Ascending aorta (tissue), 2 donors: Measurements from ENCODE around the gene NRXN3. TPM values are rescaled to one million over a fixed set of nuclear protein-coding genes. Genes with fewer than 3 reads are reported as not detected.

Experiments
- DNase-seq, 2 donors: peaks; one replicate each; pipeline ENCODE4 v3.0.0-alpha.2; 2019; ENCODE audit warnings: low spot score in 2 of 2
- H3K27ac ChIP-seq, 2 donors: fragments of 200-600 bp; sonication (generic); one replicate each; pipeline ENCODE4 v1.5.1; 2016 to 2017; ENCODE audit warnings: mild to moderate bottlenecking in 1 of 2
- H3K27me3 ChIP-seq: fragments of 200-600 bp; sonication (generic); one replicate; pipeline ENCODE4 v1.5.1; 2017
- H3K36me3 ChIP-seq, 2 donors: fragments of 200-600 bp; sonication (generic); one replicate each; pipeline ENCODE4 v1.5.1; 2016
- H3K4me1 ChIP-seq, 2 donors: fragments of 200-600 bp; sonication (generic); one replicate each; pipeline ENCODE4 v1.5.1; 2016 to 2017; ENCODE audit warnings: mild to moderate bottlenecking in 1 of 2
- H3K4me3 ChIP-seq, 2 donors: fragments of 200-600 bp; sonication (generic); one replicate each; pipeline ENCODE4 v1.5.1; 2016 to 2017; ENCODE audit warnings: mild to moderate bottlenecking in 1 of 2
- H3K9me3 ChIP-seq, 2 donors: fragments of 200-600 bp; sonication (generic); one replicate each; pipeline ENCODE4 v1.5.1; 2016
- intact Hi-C: fragments of 100-400 bp; cut with DNase I; formaldehyde crosslinking; loops from one replicate; pipeline ENCODE4 v1.15.1; 2023
- total RNA-seq: library from RNA; depleted of rRNA; stranded (reverse); fragments of >200 nt; gene quantifications from one replicate; pipeline ENCODE4 v1.1.0, GENCODE V29; 2016
- TF ChIP-seq, protein P1 (sequence below), 3 experiments: fragments of 200-600 bp in 2 of 3; fragments of 450-650 bp in 1 of 3; sonication (generic) in 2 of 3; IDR thresholded peaks; one replicate each; pipeline ENCODE4 v1.5.1; 2016 to 2019; ENCODE audit warnings: antibody characterized with exemption in 3 of 3, mild to moderate bottlenecking in 1 of 3, moderate library complexity in 1 of 3

Gene NRXN3
- total RNA-seq, 1 donor from 2014 or later = 21.0 TPM

DNA sequence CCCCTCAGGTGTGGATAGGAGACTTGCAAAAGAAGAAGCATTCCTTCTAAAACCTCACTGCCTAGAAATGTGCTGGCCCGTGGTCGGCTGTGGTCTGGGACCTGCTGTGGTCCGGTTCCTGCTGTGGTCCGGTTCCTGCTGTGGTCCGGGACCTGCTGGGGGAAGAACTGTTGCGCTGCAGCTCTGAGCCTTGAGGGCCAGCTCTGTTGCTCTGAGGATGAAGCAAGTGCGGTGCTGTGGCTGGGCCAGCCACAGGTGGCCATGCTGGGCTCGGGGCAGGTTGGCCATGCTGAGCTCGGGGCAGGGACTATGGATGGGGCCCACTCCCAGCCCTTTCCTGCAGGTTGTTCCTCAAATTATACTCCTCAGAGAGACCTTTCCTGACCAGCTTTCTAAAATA lies 5.2 kb downstream of the NRXN3 start:
- Histone ChIP-seq H3K36me3 (no peaks in the 10 kb centered on the region), H3K27me3 (no peaks in the 10 kb centered on the region), H3K4me3 (no peak overlapping the region), H3K27ac (no peak overlapping the region), H3K4me1 (no peaks in the 10 kb centered on the region), H3K9me3 (no peaks in the 10 kb centered on the region)
- intact Hi-C loops = no loop called here
- no peak for DNase-seq
- TF ChIP-seq, protein P1, sequence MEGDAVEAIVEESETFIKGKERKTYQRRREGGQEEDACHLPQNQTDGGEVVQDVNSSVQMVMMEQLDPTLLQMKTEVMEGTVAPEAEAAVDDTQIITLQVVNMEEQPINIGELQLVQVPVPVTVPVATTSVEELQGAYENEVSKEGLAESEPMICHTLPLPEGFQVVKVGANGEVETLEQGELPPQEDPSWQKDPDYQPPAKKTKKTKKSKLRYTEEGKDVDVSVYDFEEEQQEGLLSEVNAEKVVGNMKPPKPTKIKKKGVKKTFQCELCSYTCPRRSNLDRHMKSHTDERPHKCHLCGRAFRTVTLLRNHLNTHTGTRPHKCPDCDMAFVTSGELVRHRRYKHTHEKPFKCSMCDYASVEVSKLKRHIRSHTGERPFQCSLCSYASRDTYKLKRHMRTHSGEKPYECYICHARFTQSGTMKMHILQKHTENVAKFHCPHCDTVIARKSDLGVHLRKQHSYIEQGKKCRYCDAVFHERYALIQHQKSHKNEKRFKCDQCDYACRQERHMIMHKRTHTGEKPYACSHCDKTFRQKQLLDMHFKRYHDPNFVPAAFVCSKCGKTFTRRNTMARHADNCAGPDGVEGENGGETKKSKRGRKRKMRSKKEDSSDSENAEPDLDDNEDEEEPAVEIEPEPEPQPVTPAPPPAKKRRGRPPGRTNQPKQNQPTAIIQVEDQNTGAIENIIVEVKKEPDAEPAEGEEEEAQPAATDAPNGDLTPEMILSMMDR (IDR thresholded peaks at IDR 0.05) = no peak

DNA sequence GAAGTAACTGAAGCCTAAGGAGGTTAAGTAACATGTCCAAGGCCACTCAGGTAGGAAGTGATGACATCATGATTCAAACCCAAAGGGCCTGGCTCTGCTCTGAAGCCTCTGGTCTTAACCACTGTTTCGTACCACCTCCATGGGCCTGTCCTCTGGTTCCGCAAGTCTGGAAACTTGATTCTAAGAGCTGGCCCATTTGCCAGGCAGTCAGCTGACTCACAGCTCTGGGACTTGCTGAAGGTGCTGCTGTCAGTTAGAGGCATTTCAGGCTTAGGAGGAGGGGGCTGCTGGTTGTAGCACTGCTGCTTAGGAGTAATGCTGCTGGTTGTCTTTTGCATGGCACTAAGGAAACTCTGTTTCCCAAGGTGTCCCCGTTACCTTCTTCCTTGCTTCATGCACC lies 7.9 kb downstream of the NRXN3 start:
- H3K4me1 ChIP-seq = no peaks in the 10 kb centered on the region
- intact Hi-C loops = no loop called here
- H3K36me3 ChIP-seq = no peaks in the 10 kb centered on the region
- no peak for DNase-seq
- H3K9me3 ChIP-seq = no peaks in the 10 kb centered on the region
- H3K4me3 ChIP-seq = no peak overlapping the region
- H3K27ac ChIP-seq = no peak overlapping the region
- TF ChIP-seq, protein P1 (IDR thresholded peaks at IDR 0.05) = no peak
- H3K27me3 ChIP-seq = no peaks in the 10 kb centered on the region

DNA sequence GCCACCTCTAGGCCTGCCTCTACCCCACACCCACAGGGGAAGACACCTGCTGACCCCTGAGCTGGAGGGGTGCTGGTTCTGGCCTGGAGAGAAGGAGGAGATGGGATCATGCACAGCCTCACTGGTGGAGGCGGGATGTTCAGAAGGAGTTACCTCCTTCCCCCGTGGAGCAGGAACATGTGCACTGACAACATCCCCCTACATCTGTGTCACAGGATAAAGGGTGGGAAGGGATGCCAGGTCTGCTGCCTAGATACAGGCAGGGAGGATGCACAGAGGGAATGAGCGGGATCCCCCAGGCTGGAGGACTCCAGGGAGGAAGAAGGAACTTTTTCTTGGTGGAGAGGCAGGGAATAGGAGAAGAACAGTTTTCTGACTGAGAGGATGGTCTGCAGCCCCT lies 8.8 kb downstream of the NRXN3 start:
- no peaks in the 10 kb centered on the region for H3K4me1 ChIP-seq
- TF ChIP-seq, protein P1 (IDR thresholded peaks at IDR 0.05) = no peak
- no peak overlapping the region for H3K27ac ChIP-seq
- H3K36me3 ChIP-seq = no peaks in the 10 kb centered on the region
- no peaks in the 10 kb centered on the region for H3K27me3 ChIP-seq
- no peak for DNase-seq
- no peaks in the 10 kb centered on the region for H3K9me3 ChIP-seq
- H3K4me3 ChIP-seq = no peak overlapping the region
- intact Hi-C loops = no loop called here

DNA sequence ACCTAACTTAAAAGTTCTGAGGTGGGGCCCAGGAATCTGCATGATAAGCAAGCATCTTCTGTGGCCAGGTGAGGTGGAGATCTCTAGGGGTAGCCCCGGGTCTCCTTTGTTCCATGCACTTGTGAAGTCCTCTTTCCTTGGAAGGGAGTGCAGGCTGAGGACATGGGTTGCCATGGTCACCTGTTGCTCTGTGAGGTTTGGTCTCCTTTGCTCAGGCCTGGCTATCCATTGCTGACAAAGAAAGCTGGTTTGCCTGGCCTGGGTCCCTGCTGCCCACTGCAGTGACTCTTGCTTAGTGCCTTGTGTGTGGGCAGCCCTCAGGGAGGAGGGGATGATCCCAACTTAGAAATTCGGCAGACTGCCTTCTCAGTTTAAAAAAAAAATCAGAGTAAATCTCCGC lies 11.1 kb downstream of the NRXN3 start:
- TF ChIP-seq, protein P1 (IDR thresholded peaks at IDR 0.05) = no peak
- no peak overlapping the region for H3K27ac ChIP-seq
- no peaks in the 10 kb centered on the region for H3K4me1 ChIP-seq
- H3K36me3 ChIP-seq = no peaks in the 10 kb centered on the region
- H3K4me3 ChIP-seq = no peak overlapping the region
- no peaks in the 10 kb centered on the region for H3K27me3 ChIP-seq
- intact Hi-C loops = no loop called here
- DNase-seq = no peak
- no peaks in the 10 kb centered on the region for H3K9me3 ChIP-seq

DNA sequence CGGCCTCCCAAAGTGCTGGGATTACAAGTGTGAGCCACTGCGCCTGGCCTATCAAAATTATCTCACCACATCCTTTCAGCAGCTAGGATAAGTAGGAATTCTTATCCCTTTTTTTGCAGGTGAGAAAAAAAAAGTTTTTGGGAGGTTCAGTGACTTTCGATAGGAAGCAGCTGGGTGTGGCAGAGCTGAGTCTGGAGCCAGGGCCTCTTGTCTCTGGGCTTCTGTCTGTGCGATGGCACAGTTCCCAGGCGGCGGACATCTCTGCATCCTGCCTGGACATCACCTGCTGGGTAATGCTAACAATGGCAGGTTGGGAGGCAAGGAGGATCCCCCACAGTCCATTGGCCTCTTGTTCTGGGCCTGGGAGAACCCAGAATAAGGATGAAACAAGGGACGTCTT lies 12.5 kb downstream of the NRXN3 start:
- DNase-seq = no peak
- Histone ChIP-seq H3K4me1 (no peaks in the 10 kb centered on the region), H3K27ac (no peak overlapping the region), H3K9me3 (no peaks in the 10 kb centered on the region), H3K4me3 (no peak overlapping the region), H3K36me3 (no peaks in the 10 kb centered on the region), H3K27me3 (no peaks in the 10 kb centered on the region)
- TF ChIP-seq, protein P1 (IDR thresholded peaks at IDR 0.05) = no peak
- intact Hi-C loops = no loop called here

DNA sequence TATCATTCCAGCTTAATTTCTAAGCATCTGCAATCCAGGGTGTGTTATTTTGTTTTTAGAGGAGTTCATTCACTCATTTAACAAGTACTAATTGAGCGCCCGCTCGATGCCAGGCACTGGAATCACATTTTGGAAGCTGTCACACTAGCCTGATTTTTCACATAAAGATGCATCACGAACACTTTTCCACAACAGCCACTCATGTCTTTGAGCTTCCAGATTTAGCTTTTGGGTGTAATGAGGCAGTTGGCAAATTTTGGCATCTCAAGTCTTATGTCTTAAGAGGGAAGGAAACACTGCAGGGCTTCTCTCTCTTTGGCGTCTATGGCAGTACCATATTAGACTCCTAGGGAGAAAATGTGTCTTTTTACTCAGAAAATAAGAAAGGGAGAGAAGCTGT lies 14.0 kb downstream of the NRXN3 start:
- no peaks in the 10 kb centered on the region for H3K36me3 ChIP-seq
- H3K4me1 ChIP-seq = no peaks in the 10 kb centered on the region
- H3K27ac ChIP-seq = no peak overlapping the region
- H3K9me3 ChIP-seq = no peaks in the 10 kb centered on the region
- intact Hi-C loops = no loop called here
- no peaks in the 10 kb centered on the region for H3K27me3 ChIP-seq
- H3K4me3 ChIP-seq = no peak overlapping the region
- TF ChIP-seq, protein P1 (IDR thresholded peaks at IDR 0.05) = no peak
- DNase-seq = no peak
